Measurements from ENCODE around the gene PRPF4. TPM values are rescaled to one million over a fixed set of nuclear protein-coding genes. Genes with fewer than 3 reads are reported as not detected.

PRPF4 gene
- total RNA-seq, result 10 to 100 TPM; 10.4 to 15.0 (median 13.8) TPM
- 10 to 100 TPM in 1 of 2 donors, 1 to 10 TPM in 1; 5.1 to 24.6 TPM for polyA plus RNA-seq
- long read RNA-seq, donor 1, transcript PRPF4-202 (14 exons, 3,212 nt), result major isoform, 5 of 15 reads
- long read RNA-seq, donor 1, partial matches to known transcripts, result 7 of 15 reads
- long read RNA-seq, donor 1, other reads (novel, unspliced or antisense), result 1 of 15 reads
- long read RNA-seq, donor 2, transcript PRPF4-202 (14 exons, 3,212 nt), result major isoform, 64 of 98 reads
- long read RNA-seq, donor 2, transcript PRPF4-201 (14 exons, 2,787 nt), result minor isoform, 11 of 98 reads
- long read RNA-seq, donor 2, partial matches to known transcripts, result 15 of 98 reads
- long read RNA-seq, donor 2, other reads (novel, unspliced or antisense), result 8 of 98 reads
- long read RNA-seq, donor 3, transcript PRPF4-202 (14 exons, 3,212 nt), result major isoform, 9 of 19 reads
- long read RNA-seq, donor 3, partial matches to known transcripts, result 5 of 19 reads
- long read RNA-seq, donor 3, other reads (novel, unspliced or antisense), result 4 of 19 reads

GRCh38 chr9:113275157-113276131 lies at the start of gene PRPF4, which contains the start of gene CDC26:
Gene PRPF4 (plus strand): TSS chr9:113275658. CDS start chr9:113275744, 86 bp downstream.
Gene CDC26 (minus strand): TSS chr9:113275572. CDS start chr9:113272507, 3,065 bp downstream.
- H3K9me3 ChIP-seq, result no peaks in the 10 kb centered on the region
- peaks cover 4 to 41% (median 19%) of the 10 kb centered on the region in 12 donors for H3K4me1 ChIP-seq
- intact Hi-C loops (cut with DNase I), result loop anchor here in 9 of 10 donors (2.0 to 10.0 kb wide), 11 partner anchors 51 to 389 kb away; partner anchors contain the start of genes ALAD (in 4 of the 9), FKBP15 (in 4 of the 9), SLC31A1 (in 4 of the 9) and C9orf43 (in 2 of the 9)
- H3K27ac ChIP-seq, result peak within 1 kb of the TSS; percentile 69 to 96 (median 94)
- DNase-seq (peak; percentile 97 to 98 (median 97)), ATAC-seq (peak; percentile 98 to 99 (median 98))
- peak within 1 kb of the TSS; percentile 48 to 93 (median 76) for H3K4me3 ChIP-seq
- TF ChIP-seq POLR2A (IDR thresholded peaks at IDR 0.05) (peak; percentile 60 to 87), CTCF (IDR thresholded peaks at IDR 0.05) (peak in 1 of 12 donors; percentile 5)
- 0 to 1% (median 0%) methylated on average over 34 to 63 of the region's 63 CpGs for WGBS, 4 donors
- no peaks in the 10 kb centered on the region for H3K27me3 ChIP-seq
- H3K36me3 ChIP-seq, result peaks cover 0 to 70% (median 63%) of the 10 kb centered on the region in 9 donors

- DNase-seq, result no peak
- peaks cover 0 to 39% (median 21%) of the 10 kb centered on the region in 12 donors for H3K4me1 ChIP-seq
- peaks cover 0 to 13% (median 0%) of the 10 kb centered on the region in 9 donors for H3K36me3 ChIP-seq
- intact Hi-C loops (cut with DNase I), result loop anchor here in 3 of 10 donors (10.0 kb wide), 1 partner anchor 47 kb away; the partner anchor contains the start of genes CDC26 (in 3 of the 3) and PRPF4 (in 3 of the 3)
- H3K9me3 ChIP-seq, result no peaks in the 10 kb centered on the region
- H3K4me3 ChIP-seq, result no peak overlapping the region
- WGBS, 4 donors, result 0 to 94% (median 91%) methylated on average over 1 of the region's 1 CpG
- H3K27me3 ChIP-seq, result no peaks in the 10 kb centered on the region
- ATAC-seq, result no peak
- H3K27ac ChIP-seq, result peak overlapping the region in 1 of 12 donors; percentile 3
- TF ChIP-seq CTCF (IDR thresholded peaks at IDR 0.05), result no peak
- no peak for TF ChIP-seq POLR2A (IDR thresholded peaks at IDR 0.05)
These were observed 48.0 kb upstream of the PRPF4 start for GRCh38 chr9:113227436-113227835.

GRCh38 chr9:113228130-113228665 lies 47.3 kb upstream of the PRPF4 start:
- Histone ChIP-seq H3K4me3 (no peak overlapping the region), H3K27me3 (no peaks in the 10 kb centered on the region), H3K4me1 (peaks cover 0 to 39% (median 16%) of the 10 kb centered on the region in 12 donors), H3K9me3 (no peaks in the 10 kb centered on the region), H3K27ac (no peak overlapping the region), H3K36me3 (peaks cover 0 to 13% (median 0%) of the 10 kb centered on the region in 9 donors)
- ATAC-seq (no peak), DNase-seq (no peak)
- 86 to 92% (median 88%) methylated on average over 3 of the region's 3 CpGs for WGBS, 4 donors
- TF ChIP-seq POLR2A (IDR thresholded peaks at IDR 0.05), result no peak
- TF ChIP-seq CTCF (IDR thresholded peaks at IDR 0.05), result no peak
- intact Hi-C loops (cut with DNase I), result loop anchor here in 3 of 10 donors (10.0 kb wide), 1 partner anchor 47 kb away; the partner anchor contains the start of genes CDC26 (in 3 of the 3) and PRPF4 (in 3 of the 3)
